Breast epithelium (tissue), 4 donors: ENCODE measurements around the gene FAM98C. TPM values are rescaled to one million over a fixed set of nuclear protein-coding genes. Genes with fewer than 3 reads are reported as not detected.

Source experiments
- DNase-seq, 2 donors: peaks; one replicate each; pipeline ENCODE4 v3.0.0-alpha.2; 2019; ENCODE audit warnings: low spot score in 2 of 2
- H3K27ac ChIP-seq, 2 donors: fragments of 200-600 bp; sonication (generic) in 1 of 2; one replicate each; pipeline ENCODE4 v1.5.1; 2016 to 2019; ENCODE audit warnings: mild to moderate bottlenecking in 1 of 2
- H3K27me3 ChIP-seq, 2 donors: fragments of 200-600 bp; sonication (generic) in 1 of 2; one replicate each; pipeline versions ENCODE4 v1.5.1 to v1.6.0; 2017 to 2019; ENCODE audit warnings: control low read depth in 1 of 2, mild to moderate bottlenecking in 1 of 2
- H3K36me3 ChIP-seq: fragments of 200-600 bp; one replicate; pipeline ENCODE4 v1.5.1; 2019
- H3K4me1 ChIP-seq, 2 donors: fragments of 200-600 bp; sonication (generic); one replicate each; pipeline ENCODE4 v1.5.1; 2016 to 2019; ENCODE audit warnings: control low read depth in 1 of 2
- H3K4me3 ChIP-seq, 3 donors: fragments of 200-600 bp; sonication (generic); 1 replicate in 2 of 3; 2 replicates in 1 of 3; pipeline ENCODE4 v1.5.1; 2016 to 2019; ENCODE audit warnings: mild to moderate bottlenecking in 3 of 3, moderate library complexity in 2 of 3
- H3K9me3 ChIP-seq, 2 donors: fragments of 200-600 bp; sonication (generic) in 1 of 2; one replicate each; pipeline ENCODE4 v1.5.1; 2016 to 2019; ENCODE audit warnings: control low read depth in 1 of 2
- CTCF ChIP-seq, 3 donors: fragments of 450-650 bp; IDR thresholded peaks; one replicate each; pipeline ENCODE4 v1.5.1; 2016 to 2017; ENCODE audit warnings: antibody characterized with exemption in 3 of 3, mild to moderate bottlenecking in 3 of 3, moderate library complexity in 3 of 3
- POLR2A ChIP-seq: fragments of 450-650 bp; IDR thresholded peaks from one replicate; pipeline ENCODE4 v1.6.1; 2016; ENCODE audit warnings: antibody characterized with exemption, mild to moderate bottlenecking, moderate library complexity
- POLR2AphosphoS5 ChIP-seq, 3 donors: sonication (generic); formaldehyde crosslinking; IDR thresholded peaks; one replicate each; pipeline ENCODE4 v1.6.1; 2017; ENCODE audit warnings: antibody characterized with exemption in 3 of 3
- intact Hi-C: fragments of 100-400 bp; cut with DNase I; formaldehyde crosslinking; loops from one replicate; pipeline ENCODE4 v1.15.1; 2023; ENCODE audit warnings: low total_unique reads
- total RNA-seq, 3 donors: library from RNA; depleted of rRNA; stranded (reverse); fragments of >200 nt; gene quantifications; one replicate each; pipeline ENCODE4 v1.1.0, GENCODE V29; 2016

FAM98C gene
- 10 to 100 TPM; 21.1 to 32.6 (median 22.9) TPM for total RNA-seq

- no peaks in the 10 kb centered on the region for H3K36me3 ChIP-seq
- peaks cover 0 to 8% of the 10 kb centered on the region in 2 donors for H3K27me3 ChIP-seq
- intact Hi-C loops: loop anchor here (10.0 kb wide), 1 partner anchor 942 kb away; the partner anchor contains the start of gene SAMD4B
- DNase-seq: peak; percentile 96 to 98
- no peaks in the 10 kb centered on the region for H3K9me3 ChIP-seq
- peak within 1 kb of the TSS; percentile 93 to 99 (median 94) for H3K4me3 ChIP-seq
- peak within 1 kb of the TSS; percentile 88 to 93 for H3K27ac ChIP-seq
- peak; percentile 17 for TF ChIP-seq POLR2A
- TF ChIP-seq CTCF (IDR thresholded peaks at IDR 0.05): peak; percentile 98
- TF ChIP-seq POLR2AphosphoS5 (IDR thresholded peaks at IDR 0.05): peak; percentile 54 to 70 (median 65)
- H3K4me1 ChIP-seq: no peaks in the 10 kb centered on the region
These were observed at the start of gene FAM98C for GRCh38 chr19:38402967-38403674. Gene FAM98C, plus strand, starts transcription at chr19:38403093. Its CDS starts 61 bp downstream, at chr19:38403154.

GRCh38 chr19:38355728-38356725, 46.9 kb upstream of the FAM98C start:
- Histone ChIP-seq H3K27me3 (peaks cover 0 to 50% of the 10 kb centered on the region in 2 donors), H3K9me3 (no peaks in the 10 kb centered on the region), H3K27ac (no peak overlapping the region), H3K4me1 (no peaks in the 10 kb centered on the region), H3K36me3 (no peaks in the 10 kb centered on the region), H3K4me3 (no peak overlapping the region)
- TF ChIP-seq POLR2AphosphoS5 (IDR thresholded peaks at IDR 0.05) (no peak), POLR2A (no peak), CTCF (IDR thresholded peaks at IDR 0.05) (no peak)
- intact Hi-C loops: no loop called here
- DNase-seq: no peak

GRCh38 chr19:38358071-38358470, 44.8 kb upstream of the FAM98C start:
- Histone ChIP-seq H3K4me3 (no peak overlapping the region), H3K9me3 (no peaks in the 10 kb centered on the region), H3K36me3 (no peaks in the 10 kb centered on the region), H3K4me1 (no peaks in the 10 kb centered on the region), H3K27ac (no peak overlapping the region), H3K27me3 (peaks cover 0 to 51% of the 10 kb centered on the region in 2 donors)
- no peak for TF ChIP-seq POLR2AphosphoS5 (IDR thresholded peaks at IDR 0.05)
- no peak for TF ChIP-seq CTCF (IDR thresholded peaks at IDR 0.05)
- no peak for TF ChIP-seq POLR2A
- intact Hi-C loops: no loop called here
- no peak for DNase-seq

GRCh38 chr19:38359242-38360021, 43.5 kb upstream of the FAM98C start:
- no peaks in the 10 kb centered on the region for H3K36me3 ChIP-seq
- no peak for DNase-seq
- peaks cover 0 to 48% of the 10 kb centered on the region in 2 donors for H3K27me3 ChIP-seq
- H3K4me3 ChIP-seq: no peak overlapping the region
- H3K4me1 ChIP-seq: no peaks in the 10 kb centered on the region
- TF ChIP-seq CTCF (IDR thresholded peaks at IDR 0.05) (no peak), POLR2AphosphoS5 (IDR thresholded peaks at IDR 0.05) (no peak), POLR2A (no peak)
- no peak overlapping the region for H3K27ac ChIP-seq
- no peaks in the 10 kb centered on the region for H3K9me3 ChIP-seq
- intact Hi-C loops: loop anchor here (5.0 kb wide), 1 partner anchor 1348 kb away; no protein-coding TSS in a partner anchor
